NCI-H1694 treated with DMSO at 0.1 percent for 48 hours (cell line): ENCODE measurements around the gene CLEC7A.

Experiments used
- DNase-seq: peaks from one replicate; lab custom pipeline; 2025; lab: John Stamatoyannopoulos, UW

Gene CLEC7A

GRCh38 chr12:10094646-10095395 is 35.2 kb downstream of the CLEC7A start:
- DNase-seq: no peak

GRCh38 chr12:10088955-10089900 is 40.8 kb downstream of the CLEC7A start:
- DNase-seq: no peak

GRCh38 chr12:10088031-10088430 is 42.0 kb downstream of the CLEC7A start:
- no peak for DNase-seq

GRCh38 chr12:10086387-10086786 is 43.6 kb downstream of the CLEC7A start:
- DNase-seq: no peak

GRCh38 chr12:10084733-10085132 is 45.3 kb downstream of the CLEC7A start:
- no peak for DNase-seq

GRCh38 chr12:10082117-10082874 is 47.7 kb downstream of the CLEC7A start:
- no peak for DNase-seq

- no peak for DNase-seq
Observed at GRCh38 chr12:10075451-10075850, 54.5 kb downstream of the CLEC7A start.

- DNase-seq: no peak
Observed at GRCh38 chr12:10073261-10073660, 56.7 kb downstream of the CLEC7A start.

- no peak for DNase-seq
Observed at GRCh38 chr12:10072131-10072530, 57.9 kb downstream of the CLEC7A start.

GRCh38 chr12:10070380-10070779 is 59.6 kb downstream of the CLEC7A start:
- DNase-seq: no peak

GRCh38 chr12:10069976-10070375 is 60.0 kb downstream of the CLEC7A start:
- no peak for DNase-seq

GRCh38 chr12:10069099-10069498 is 60.9 kb downstream of the CLEC7A start:
- no peak for DNase-seq

GRCh38 chr12:10068644-10069043 is 61.4 kb downstream of the CLEC7A start:
- DNase-seq: no peak

GRCh38 chr12:10067942-10068341 is 62.1 kb downstream of the CLEC7A start:
- no peak for DNase-seq

GRCh38 chr12:10067264-10067663 is 62.7 kb downstream of the CLEC7A start:
- DNase-seq: no peak
